DMS 273 treated with DMSO at 0.1 percent for 48 hours (cell line): ENCODE results near the gene DIDO1.

Source experiments
- DNase-seq: peaks from one replicate; lab custom pipeline; 2025; lab: John Stamatoyannopoulos, UW

DIDO1 gene

GRCh38 chr20:62951143-62951895 is 25.0 kb upstream of the DIDO1 start:
- no peak for DNase-seq

- DNase-seq = no peak
These were observed 24.4 kb upstream of the DIDO1 start for GRCh38 chr20:62950741-62951140.

- no peak for DNase-seq
These were observed 23.7 kb upstream of the DIDO1 start for GRCh38 chr20:62949962-62950361.

GRCh38 chr20:62949153-62949821 is 23.0 kb upstream of the DIDO1 start:
- no peak for DNase-seq

- DNase-seq = no peak
These were observed 21.4 kb upstream of the DIDO1 start for GRCh38 chr20:62947532-62948300.

- DNase-seq = peak; percentile 53
These were observed 20.6 kb upstream of the DIDO1 start for GRCh38 chr20:62946918-62947317.

GRCh38 chr20:62945771-62946339 is 19.6 kb upstream of the DIDO1 start:
- DNase-seq = no peak

GRCh38 chr20:62944746-62945145 is 18.4 kb upstream of the DIDO1 start:
- no peak for DNase-seq

- no peak for DNase-seq
These were observed 17.9 kb upstream of the DIDO1 start for GRCh38 chr20:62944184-62944583.

- DNase-seq = no peak
These were observed 17.1 kb upstream of the DIDO1 start for GRCh38 chr20:62943396-62943795.

GRCh38 chr20:62942456-62942855 is 16.2 kb upstream of the DIDO1 start:
- no peak for DNase-seq

- no peak for DNase-seq
These were observed 15.5 kb upstream of the DIDO1 start for GRCh38 chr20:62941792-62942191.

GRCh38 chr20:62940875-62941274 is 14.6 kb upstream of the DIDO1 start:
- no peak for DNase-seq

- no peak for DNase-seq
These were observed 12.0 kb upstream of the DIDO1 start, which contains the start of gene GID8 for GRCh38 chr20:62938105-62938888. GID8 (plus strand) TSS chr20:62938147; CDS start chr20:62941503, 3,356 bp downstream.

- peak; percentile 86 for DNase-seq
These were observed 11.2 kb upstream of the DIDO1 start for GRCh38 chr20:62937268-62938104.

GRCh38 chr20:62935968-62936585 is 9.8 kb upstream of the DIDO1 start:
- DNase-seq = no peak

- DNase-seq = no peak
These were observed 9.1 kb upstream of the DIDO1 start for GRCh38 chr20:62935204-62935967.

GRCh38 chr20:62933966-62934365 is 7.7 kb upstream of the DIDO1 start:
- DNase-seq = no peak

GRCh38 chr20:62931464-62931863 is 5.2 kb upstream of the DIDO1 start:
- DNase-seq = no peak
